ENCODE data around the gene GLO1.

DNA sequence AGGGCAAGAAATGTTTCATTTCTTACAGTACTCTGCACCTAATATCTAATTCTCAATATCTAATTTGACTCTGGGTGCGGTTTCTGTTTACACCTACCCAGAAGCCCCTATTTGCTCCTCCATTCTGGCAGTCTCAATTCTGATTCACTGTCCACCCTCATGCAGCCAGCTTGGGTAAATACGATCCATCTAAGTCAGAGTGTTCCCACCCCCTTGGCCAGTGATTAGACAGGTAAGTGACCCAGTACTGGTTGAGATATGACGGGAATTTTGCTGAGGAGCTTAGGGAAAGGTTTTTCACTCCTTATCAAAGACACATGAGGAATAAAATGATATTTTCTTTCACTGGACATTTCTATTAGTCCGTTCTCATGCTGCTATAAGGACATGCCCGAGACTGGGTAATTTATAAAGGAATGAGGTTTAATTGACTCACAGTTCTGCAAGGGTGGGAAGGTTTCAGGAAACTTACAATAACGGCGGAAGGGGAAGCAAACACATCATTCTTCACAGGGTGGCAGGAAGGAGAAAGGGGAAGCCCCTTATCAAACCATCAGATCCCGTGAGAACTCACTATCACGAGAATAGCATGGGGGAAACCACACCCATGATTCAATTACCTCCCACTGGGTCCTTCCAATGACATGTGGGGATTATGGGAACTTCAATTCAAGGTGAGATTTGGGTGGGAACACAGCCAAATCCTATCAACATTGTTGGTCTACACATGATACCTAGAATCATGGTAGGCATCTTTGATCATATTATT is 29.4 kb downstream of the GLO1 start:
- no peak for TF ChIP-seq GATA2 (IDR thresholded peaks at IDR 0.05; ENCODE audit: low read depth, low read length)
- no peak for TF ChIP-seq GATA3 (IDR thresholded peaks at IDR 0.05; ENCODE audit: low read depth, low read length)

Measured in SH-SY5Y (cell line).